CD4-positive, alpha-beta T cell (primary cell): ENCODE results near the gene RANGAP1. TPM values are rescaled to one million over a fixed set of nuclear protein-coding genes. Genes with fewer than 3 reads are reported as not detected.

Source experiments
- ATAC-seq: fragments of 200-7000 bp; cut with Tn5 transposase; one replicate; pipeline ENCODE4 v1.10.0; 2022; ENCODE audit warnings: mild to moderate bottlenecking; ENCODE audit not compliant: poor library complexity
- CTCF ChIA-PET: fragments of 350-600 bp; sonication (Branson Sonifier 250); formaldehyde crosslinking; loops from one replicate; lab custom pipeline; 2021; ENCODE audit warnings: antibody characterized with exemption, inconsistent platforms; lab: Charles Lee
- POLR2A ChIA-PET: fragments of 350-600 bp; sonication (Branson Sonifier 250); formaldehyde crosslinking; loops from one replicate; lab custom pipeline; 2021; ENCODE audit warnings: antibody characterized with exemption, inconsistent platforms; lab: Charles Lee
- DNase-seq, 14 experiments: peaks; one replicate each; pipeline ENCODE4 v3.0.0-alpha.2; 2013 to 2020; ENCODE audit warnings: mixed read lengths in 2 of 14
- H3K27ac ChIP-seq, 2 donors: one replicate each; pipeline versions ENCODE4 v1.5.1 to v1.7.0; 2013; ENCODE audit warnings: low read length in 2 of 2, low read depth in 1 of 2, mild to moderate bottlenecking in 1 of 2
- H3K27me3 ChIP-seq, 2 experiments: 1 replicate in 1 of 2; 2 replicates in 1 of 2; pipeline versions ENCODE4 v1.6.1 to v1.7.0; 2013; ENCODE audit warnings: low read length in 2 of 2, control low read depth in 1 of 2, mild to moderate bottlenecking in 1 of 2, moderate library complexity in 1 of 2; ENCODE audit not compliant: insufficient read depth in 2 of 2, control insufficient read depth in 1 of 2
- H3K36me3 ChIP-seq: one replicate; pipeline ENCODE4 v1.6.1; 2013; ENCODE audit warnings: low read length, control low read depth; ENCODE audit not compliant: insufficient read depth
- H3K4me1 ChIP-seq: one replicate; pipeline ENCODE4 v1.6.1; 2013; ENCODE audit warnings: low read length, control low read depth; ENCODE audit not compliant: insufficient read depth
- H3K4me3 ChIP-seq: one replicate; pipeline ENCODE4 v1.5.1; 2013; ENCODE audit warnings: mild to moderate bottlenecking, low read length, moderate library complexity
- H3K9me3 ChIP-seq, 2 experiments: 1 replicate in 1 of 2; 2 replicates in 1 of 2; pipeline versions ENCODE4 v1.6.1 to v1.7.0; 2013; ENCODE audit warnings: low read length in 2 of 2, mild to moderate bottlenecking in 2 of 2, control low read depth in 1 of 2, moderate library complexity in 1 of 2; ENCODE audit not compliant: control insufficient read depth in 1 of 2, insufficient read depth in 1 of 2
- H3K27ac Mint-ChIP-seq: one replicate; pipeline ENCODE4 v1.8.0; 2020; ENCODE audit warnings: mixed read lengths
- H3K27me3 Mint-ChIP-seq: one replicate; pipeline ENCODE4 v1.8.0; 2021; ENCODE audit warnings: mixed read lengths
- H3K36me3 Mint-ChIP-seq: one replicate; pipeline ENCODE4 v1.8.0; 2021; ENCODE audit warnings: low read depth, mixed read lengths
- H3K4me1 Mint-ChIP-seq: one replicate; pipeline ENCODE4 v1.8.0; 2021; ENCODE audit warnings: low read depth, mixed read lengths
- H3K4me3 Mint-ChIP-seq: one replicate; pipeline ENCODE4 v1.8.0; 2020; ENCODE audit warnings: mild to moderate bottlenecking, mixed read lengths
- H3K9me3 Mint-ChIP-seq: one replicate; pipeline ENCODE4 v1.8.0; 2020; ENCODE audit warnings: mixed read lengths
- intact Hi-C, 2 experiments: fragments of 100-400 bp; cut with DNase I in 1 of 2; cut with micrococcal nuclease in 1 of 2; formaldehyde crosslinking; loops; one replicate each; pipeline versions ENCODE4 v1.15.1 to v1.9.0; 2023 to 2025; cut with DNase I, micrococcal nuclease
- total RNA-seq, 174 experiments: library from RNA in 2 of 174; stranded (reverse) in 2 of 174; gene quantifications; one replicate each; pipeline ENCODE4 v1.2.3 and lab custom pipeline; 2021 to 2026
- TF ChIP-seq, protein P1 (sequence below): fragments of 200-600 bp; IDR thresholded peaks from one replicate; pipeline ENCODE4 v1.8.0; 2022; ENCODE audit warnings: antibody characterized with exemption, mild to moderate bottlenecking

The RANGAP1 gene
- total RNA-seq, 2 experiments from 2014 or later = 163 to 172 TPM

DNA sequence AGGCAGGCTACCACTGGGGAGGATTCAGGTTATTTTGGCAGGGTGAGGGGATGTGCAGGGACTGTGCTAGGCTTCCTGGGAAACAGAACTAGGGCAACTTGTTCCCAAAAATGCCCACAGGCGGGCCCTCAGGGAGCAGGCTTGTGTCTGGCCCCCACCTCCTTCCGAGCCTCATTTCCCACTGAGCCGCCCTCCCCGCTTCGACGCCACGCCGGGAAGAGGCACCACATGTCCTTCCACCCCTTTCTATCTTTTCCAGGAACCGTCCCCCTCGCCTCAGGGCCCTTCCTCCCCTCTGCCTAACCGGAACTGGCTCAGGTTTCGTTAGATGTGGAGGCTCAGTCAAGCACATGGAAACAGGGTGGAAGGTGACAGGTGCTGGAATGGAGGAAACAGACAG is 35.9 kb downstream of the RANGAP1 start:
- Histone ChIP-seq H3K36me3 (peaks cover 87% of the 10 kb centered on the region), H3K27ac (no peak overlapping the region), H3K4me3 (no peak overlapping the region), H3K4me1 (no peaks in the 10 kb centered on the region), H3K27me3 (no peaks in the 10 kb centered on the region), H3K9me3 (no peaks in the 10 kb centered on the region)
- TF ChIP-seq, protein P1, sequence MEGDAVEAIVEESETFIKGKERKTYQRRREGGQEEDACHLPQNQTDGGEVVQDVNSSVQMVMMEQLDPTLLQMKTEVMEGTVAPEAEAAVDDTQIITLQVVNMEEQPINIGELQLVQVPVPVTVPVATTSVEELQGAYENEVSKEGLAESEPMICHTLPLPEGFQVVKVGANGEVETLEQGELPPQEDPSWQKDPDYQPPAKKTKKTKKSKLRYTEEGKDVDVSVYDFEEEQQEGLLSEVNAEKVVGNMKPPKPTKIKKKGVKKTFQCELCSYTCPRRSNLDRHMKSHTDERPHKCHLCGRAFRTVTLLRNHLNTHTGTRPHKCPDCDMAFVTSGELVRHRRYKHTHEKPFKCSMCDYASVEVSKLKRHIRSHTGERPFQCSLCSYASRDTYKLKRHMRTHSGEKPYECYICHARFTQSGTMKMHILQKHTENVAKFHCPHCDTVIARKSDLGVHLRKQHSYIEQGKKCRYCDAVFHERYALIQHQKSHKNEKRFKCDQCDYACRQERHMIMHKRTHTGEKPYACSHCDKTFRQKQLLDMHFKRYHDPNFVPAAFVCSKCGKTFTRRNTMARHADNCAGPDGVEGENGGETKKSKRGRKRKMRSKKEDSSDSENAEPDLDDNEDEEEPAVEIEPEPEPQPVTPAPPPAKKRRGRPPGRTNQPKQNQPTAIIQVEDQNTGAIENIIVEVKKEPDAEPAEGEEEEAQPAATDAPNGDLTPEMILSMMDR = no peak
- Mint-ChIP-seq H3K4me3 (no peak overlapping the region), H3K27me3 (no peaks in the 10 kb centered on the region), H3K9me3 (no peaks in the 10 kb centered on the region), H3K27ac (no peak overlapping the region), H3K36me3 (peaks cover 76% of the 10 kb centered on the region), H3K4me1 (no peaks in the 10 kb centered on the region)
- POLR2A ChIA-PET = no interaction called here
- CTCF ChIA-PET = no interaction called here
- no peak for ATAC-seq
- no peak for DNase-seq
- intact Hi-C loops = no loop called here

DNA sequence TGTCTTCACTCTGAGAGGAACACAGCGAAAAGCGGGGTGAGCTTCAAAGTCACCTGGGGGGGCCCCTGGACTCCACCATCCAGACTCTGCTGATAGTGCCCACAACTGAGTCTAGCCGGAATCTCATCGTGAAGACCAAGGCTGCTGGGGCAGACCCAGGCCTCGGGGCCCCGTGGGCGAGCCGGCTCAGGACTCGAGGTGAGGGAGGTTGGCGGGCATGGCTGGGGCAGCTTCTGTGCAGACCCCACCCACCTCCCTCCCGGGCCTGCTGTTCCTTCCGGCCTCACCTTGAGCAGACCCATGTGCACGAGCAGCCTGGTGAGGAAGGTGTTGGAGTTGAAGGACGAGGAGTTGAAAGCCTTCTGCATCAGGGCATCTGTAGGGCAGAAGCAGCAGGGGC is 36.5 kb downstream of the RANGAP1 start:
- ChIA-PET CTCF (no interaction called here), POLR2A (no interaction called here)
- H3K36me3 ChIP-seq = peaks cover 85% of the 10 kb centered on the region
- peaks cover 75% of the 10 kb centered on the region for H3K36me3 Mint-ChIP-seq
- H3K27ac Mint-ChIP-seq = no peak overlapping the region
- DNase-seq = no peak
- H3K4me3 ChIP-seq = no peak overlapping the region
- no peak for ATAC-seq
- H3K4me1 Mint-ChIP-seq = no peaks in the 10 kb centered on the region
- intact Hi-C loops = no loop called here
- H3K9me3 ChIP-seq = no peaks in the 10 kb centered on the region
- H3K27me3 Mint-ChIP-seq = no peaks in the 10 kb centered on the region
- H3K27ac ChIP-seq = no peak overlapping the region
- H3K27me3 ChIP-seq = no peaks in the 10 kb centered on the region
- TF ChIP-seq, protein P1 = no peak
- H3K9me3 Mint-ChIP-seq = no peaks in the 10 kb centered on the region
- no peaks in the 10 kb centered on the region for H3K4me1 ChIP-seq
- H3K4me3 Mint-ChIP-seq = no peak overlapping the region

- peaks cover 68% of the 10 kb centered on the region for H3K36me3 Mint-ChIP-seq
Observed at GRCh38 chr22:41248758-41249157, 37.2 kb downstream of the RANGAP1 start.

More at GRCh38 chr22:41248758-41249157, 37.2 kb downstream of the RANGAP1 start:
- H3K4me1 ChIP-seq = no peaks in the 10 kb centered on the region
- H3K4me3 ChIP-seq = no peak overlapping the region
- CTCF ChIA-PET = no interaction called here
- Mint-ChIP-seq H3K9me3 (no peaks in the 10 kb centered on the region), H3K4me1 (no peaks in the 10 kb centered on the region), H3K4me3 (no peak overlapping the region), H3K27ac (no peak overlapping the region), H3K27me3 (no peaks in the 10 kb centered on the region)
- no peaks in the 10 kb centered on the region for H3K9me3 ChIP-seq
- TF ChIP-seq, protein P1 = no peak
- intact Hi-C loops = no loop called here
- H3K27ac ChIP-seq = no peak overlapping the region
- H3K27me3 ChIP-seq = no peaks in the 10 kb centered on the region
- POLR2A ChIA-PET = interaction anchor here (1.6 kb wide), 1 partner anchor 38 kb away, joined by 3 read pairs; the partner anchor contains the start of gene RANGAP1
- no peak for ATAC-seq
- peaks cover 80% of the 10 kb centered on the region for H3K36me3 ChIP-seq
- no peak for DNase-seq
